ENCODE results near the gene FIBCD1. TPM values are rescaled to one million over a fixed set of nuclear protein-coding genes. Genes with fewer than 3 reads are reported as not detected.

The FIBCD1 gene
- total RNA-seq, 2 experiments from 2014 or later, result not detected

DNA sequence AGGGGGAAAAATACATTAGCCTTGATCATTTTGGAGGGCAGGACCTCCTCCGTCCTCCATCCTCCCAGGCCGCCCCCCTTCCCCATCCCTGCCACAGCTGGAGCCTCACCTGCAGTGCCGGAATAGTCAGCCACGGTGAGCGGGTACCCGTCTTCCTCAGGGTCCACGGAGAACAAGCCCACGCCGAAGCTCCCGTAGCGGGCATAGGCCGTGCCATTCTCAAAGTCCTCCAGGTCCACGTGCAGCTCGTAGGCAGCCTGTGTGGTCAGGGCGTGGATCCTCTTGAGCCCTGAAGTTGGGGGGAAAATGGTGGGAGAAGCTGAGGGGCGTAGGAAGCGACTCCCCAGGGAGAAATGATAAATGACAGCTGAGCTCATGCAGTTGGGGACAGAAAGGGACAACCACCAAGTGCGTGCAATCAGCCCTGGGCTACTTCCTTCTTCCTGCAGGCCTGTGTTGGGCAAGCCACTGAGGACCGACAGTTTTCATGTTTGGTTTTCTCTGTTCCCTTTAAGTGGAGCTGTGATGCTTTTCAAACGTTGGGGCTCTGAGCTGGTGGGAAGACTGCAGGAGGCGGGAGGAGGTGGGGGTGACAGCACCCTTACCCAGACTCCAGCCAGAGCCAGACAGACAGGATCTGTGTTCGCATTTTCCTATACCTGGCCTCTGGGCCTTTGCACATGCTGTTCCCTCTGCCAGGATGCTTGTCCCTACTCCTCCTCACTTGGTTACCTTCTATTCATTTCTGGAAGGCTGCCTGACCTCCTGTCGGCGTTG, 33.7 kb downstream of the FIBCD1 start:
- DNase-seq, result no peak
- no peak overlapping the region for H3K27ac Mint-ChIP-seq
- no peaks in the 10 kb centered on the region for H3K9me3 Mint-ChIP-seq (ENCODE audit: low read depth)
- no peak overlapping the region for H3K4me3 Mint-ChIP-seq
- intact Hi-C loops (cut with DNase I, micrococcal nuclease), result no loop called here
- CTCF ChIA-PET, result interaction anchor here (0.6 kb wide), 1 partner anchor 142 kb away, joined by 3 read pairs; no protein-coding TSS in a partner anchor
- H3K4me1 Mint-ChIP-seq, result no peaks in the 10 kb centered on the region
- H3K27me3 Mint-ChIP-seq, result peaks cover 8% of the 10 kb centered on the region
- ATAC-seq, result no peak
- POLR2A ChIA-PET, result interaction anchor here (0.6 kb wide), 1 partner anchor 651 kb away, joined by 12 read pairs; no protein-coding TSS in a partner anchor
- no peaks in the 10 kb centered on the region for H3K36me3 Mint-ChIP-seq (ENCODE audit: low read depth)

DNA sequence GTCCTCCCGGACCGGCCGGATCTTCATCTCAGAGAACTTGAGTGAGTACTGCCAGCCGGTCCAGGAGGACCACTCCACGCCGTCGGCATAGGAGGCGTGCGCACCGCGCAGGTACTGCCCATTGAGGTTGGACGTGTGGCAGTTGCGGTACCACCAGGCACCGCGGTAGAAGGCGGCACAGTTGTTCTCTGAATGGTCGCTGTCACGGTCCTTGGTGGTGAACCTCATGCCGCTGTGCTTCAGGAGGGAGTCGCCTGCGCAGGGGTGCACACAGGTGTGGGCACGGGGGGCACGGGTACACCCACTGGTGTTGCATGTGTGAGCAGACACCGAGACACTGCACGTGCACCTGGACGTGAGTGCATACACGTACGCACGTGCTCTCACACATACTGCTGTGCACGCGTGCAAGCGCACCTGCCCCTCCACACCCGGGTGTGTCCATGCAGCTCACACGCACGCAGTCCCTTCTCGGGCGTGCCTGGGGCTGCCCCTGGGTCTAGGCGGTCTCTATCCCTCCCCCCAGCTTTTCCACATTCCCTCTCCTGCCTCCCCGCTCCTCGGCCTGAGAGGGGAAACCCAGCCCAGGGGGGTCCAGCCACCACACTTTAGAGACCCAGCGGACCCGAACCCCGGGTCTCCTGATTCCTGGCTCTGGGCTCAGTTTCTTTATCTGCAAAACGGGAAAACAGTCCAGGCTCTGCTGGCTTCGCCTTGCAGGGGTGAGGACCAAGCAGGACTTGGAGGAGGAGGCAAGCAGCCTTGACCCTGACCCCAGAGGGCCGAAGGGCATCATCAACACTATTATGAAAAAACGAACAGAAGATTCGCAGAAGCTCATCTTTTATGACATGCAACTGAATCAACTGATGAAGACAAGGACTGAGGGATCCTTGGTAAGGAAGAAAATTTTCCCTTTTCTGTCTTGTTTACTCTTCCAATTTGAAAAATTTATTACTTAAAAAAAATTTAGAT, 34.7 kb downstream of the FIBCD1 start:
- ATAC-seq (no peak), DNase-seq (no peak)
- Mint-ChIP-seq H3K36me3 (ENCODE audit: low read depth) (no peaks in the 10 kb centered on the region), H3K4me1 (no peaks in the 10 kb centered on the region), H3K9me3 (ENCODE audit: low read depth) (no peaks in the 10 kb centered on the region), H3K4me3 (no peak overlapping the region), H3K27ac (no peak overlapping the region), H3K27me3 (peaks cover 8% of the 10 kb centered on the region)
- intact Hi-C loops (cut with DNase I, micrococcal nuclease), result no loop called here
- POLR2A ChIA-PET, result no interaction called here
- CTCF ChIA-PET, result interaction anchor here (0.6 kb wide), 1 partner anchor 142 kb away, joined by 3 read pairs; no protein-coding TSS in a partner anchor

- DNase-seq (no peak), ATAC-seq (no peak)
- no peaks in the 10 kb centered on the region for H3K9me3 Mint-ChIP-seq (ENCODE audit: low read depth)
- H3K27me3 Mint-ChIP-seq, result peaks cover 8% of the 10 kb centered on the region
- CTCF ChIA-PET, result no interaction called here
- H3K27ac Mint-ChIP-seq, result no peak overlapping the region
- H3K4me3 Mint-ChIP-seq, result no peak overlapping the region
- intact Hi-C loops (cut with DNase I, micrococcal nuclease), result no loop called here
- H3K36me3 Mint-ChIP-seq (ENCODE audit: low read depth), result no peaks in the 10 kb centered on the region
- no peaks in the 10 kb centered on the region for H3K4me1 Mint-ChIP-seq
- POLR2A ChIA-PET, result no interaction called here
These were observed 35.6 kb downstream of the FIBCD1 start for GRCh38 chr9:130903194-130904069.

- ChIA-PET CTCF (no interaction called here), POLR2A (no interaction called here)
- Mint-ChIP-seq H3K27me3 (peaks cover 4% of the 10 kb centered on the region), H3K4me3 (no peak overlapping the region), H3K9me3 (ENCODE audit: low read depth) (no peaks in the 10 kb centered on the region), H3K4me1 (no peaks in the 10 kb centered on the region), H3K36me3 (ENCODE audit: low read depth) (no peaks in the 10 kb centered on the region), H3K27ac (no peak overlapping the region)
- DNase-seq (no peak), ATAC-seq (no peak)
- intact Hi-C loops (cut with DNase I, micrococcal nuclease), result no loop called here
These were observed 36.6 kb downstream of the FIBCD1 start for GRCh38 chr9:130902204-130903185.

GRCh38 chr9:130901498-130902203, 37.4 kb downstream of the FIBCD1 start:
- CTCF ChIA-PET, result no interaction called here
- intact Hi-C loops (cut with DNase I, micrococcal nuclease), result no loop called here
- DNase-seq, result no peak
- POLR2A ChIA-PET, result no interaction called here
- peaks cover 2% of the 10 kb centered on the region for H3K27me3 Mint-ChIP-seq
- no peaks in the 10 kb centered on the region for H3K4me1 Mint-ChIP-seq
- H3K27ac Mint-ChIP-seq, result no peak overlapping the region
- ATAC-seq, result no peak
- H3K9me3 Mint-ChIP-seq (ENCODE audit: low read depth), result no peaks in the 10 kb centered on the region
- no peak overlapping the region for H3K4me3 Mint-ChIP-seq
- H3K36me3 Mint-ChIP-seq (ENCODE audit: low read depth), result no peaks in the 10 kb centered on the region

DNA sequence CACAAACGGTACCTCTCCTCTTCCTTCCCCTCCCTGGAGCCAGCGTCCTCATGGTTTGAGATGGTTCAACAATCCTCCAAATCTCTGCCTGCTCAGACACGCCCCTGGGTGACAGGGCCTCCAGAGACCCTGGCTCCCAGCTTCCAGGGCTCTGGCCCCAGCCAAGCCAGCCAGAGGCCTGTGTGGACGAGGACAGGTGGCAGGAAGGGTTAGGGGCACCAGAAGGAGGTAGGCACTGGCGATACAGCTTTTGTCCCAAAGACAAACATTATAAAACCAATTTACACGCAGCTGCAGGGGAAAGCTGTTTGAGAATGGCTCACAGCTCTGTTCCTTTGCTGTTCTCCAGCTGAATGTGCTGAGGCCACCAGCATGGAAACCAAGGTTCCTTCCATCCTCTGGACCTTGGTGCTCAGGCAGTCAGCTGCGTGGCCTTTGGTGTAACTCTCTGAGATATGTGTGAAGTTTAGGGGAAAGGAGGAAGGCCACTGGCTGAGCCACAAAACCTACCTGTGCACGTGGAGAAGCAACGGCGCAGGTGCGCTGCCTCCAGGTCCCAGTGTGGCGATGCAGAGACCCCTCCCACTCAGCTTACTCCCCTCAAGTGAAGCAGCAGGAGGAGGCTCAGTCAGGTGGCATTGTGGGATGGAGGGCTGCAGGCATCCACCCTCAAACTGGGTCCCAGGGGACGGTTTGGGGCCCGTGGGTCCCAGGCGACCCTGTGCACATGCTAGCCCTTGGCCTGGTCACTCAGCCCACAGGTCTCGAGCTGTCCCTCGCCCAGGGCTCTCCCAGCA, 38.1 kb downstream of the FIBCD1 start:
- ChIA-PET POLR2A (no interaction called here), CTCF (no interaction called here)
- intact Hi-C loops (cut with DNase I, micrococcal nuclease), result no loop called here
- Mint-ChIP-seq H3K9me3 (ENCODE audit: low read depth) (no peaks in the 10 kb centered on the region), H3K27ac (no peak overlapping the region), H3K36me3 (ENCODE audit: low read depth) (no peaks in the 10 kb centered on the region), H3K4me3 (no peak overlapping the region), H3K27me3 (peaks cover 2% of the 10 kb centered on the region), H3K4me1 (no peaks in the 10 kb centered on the region)
- DNase-seq (no peak), ATAC-seq (no peak)

GRCh38 chr9:130899051-130899748, 39.8 kb downstream of the FIBCD1 start:
- peaks cover 2% of the 10 kb centered on the region for H3K27me3 Mint-ChIP-seq
- intact Hi-C loops (cut with DNase I, micrococcal nuclease), result no loop called here
- CTCF ChIA-PET, result no interaction called here
- H3K9me3 Mint-ChIP-seq (ENCODE audit: low read depth), result no peaks in the 10 kb centered on the region
- POLR2A ChIA-PET, result no interaction called here
- H3K4me1 Mint-ChIP-seq, result no peaks in the 10 kb centered on the region
- ATAC-seq (no peak), DNase-seq (no peak)
- no peak overlapping the region for H3K27ac Mint-ChIP-seq
- H3K4me3 Mint-ChIP-seq, result no peak overlapping the region
- H3K36me3 Mint-ChIP-seq (ENCODE audit: low read depth), result no peaks in the 10 kb centered on the region

- Mint-ChIP-seq H3K27me3 (peaks cover 2% of the 10 kb centered on the region), H3K4me1 (no peaks in the 10 kb centered on the region), H3K4me3 (no peak overlapping the region), H3K9me3 (ENCODE audit: low read depth) (no peaks in the 10 kb centered on the region), H3K27ac (no peak overlapping the region), H3K36me3 (ENCODE audit: low read depth) (no peaks in the 10 kb centered on the region)
- ATAC-seq (no peak), DNase-seq (no peak)
- intact Hi-C loops (cut with DNase I, micrococcal nuclease), result no loop called here
- ChIA-PET POLR2A (no interaction called here), CTCF (no interaction called here)
These were observed 40.5 kb downstream of the FIBCD1 start for GRCh38 chr9:130898552-130898852.

DNA sequence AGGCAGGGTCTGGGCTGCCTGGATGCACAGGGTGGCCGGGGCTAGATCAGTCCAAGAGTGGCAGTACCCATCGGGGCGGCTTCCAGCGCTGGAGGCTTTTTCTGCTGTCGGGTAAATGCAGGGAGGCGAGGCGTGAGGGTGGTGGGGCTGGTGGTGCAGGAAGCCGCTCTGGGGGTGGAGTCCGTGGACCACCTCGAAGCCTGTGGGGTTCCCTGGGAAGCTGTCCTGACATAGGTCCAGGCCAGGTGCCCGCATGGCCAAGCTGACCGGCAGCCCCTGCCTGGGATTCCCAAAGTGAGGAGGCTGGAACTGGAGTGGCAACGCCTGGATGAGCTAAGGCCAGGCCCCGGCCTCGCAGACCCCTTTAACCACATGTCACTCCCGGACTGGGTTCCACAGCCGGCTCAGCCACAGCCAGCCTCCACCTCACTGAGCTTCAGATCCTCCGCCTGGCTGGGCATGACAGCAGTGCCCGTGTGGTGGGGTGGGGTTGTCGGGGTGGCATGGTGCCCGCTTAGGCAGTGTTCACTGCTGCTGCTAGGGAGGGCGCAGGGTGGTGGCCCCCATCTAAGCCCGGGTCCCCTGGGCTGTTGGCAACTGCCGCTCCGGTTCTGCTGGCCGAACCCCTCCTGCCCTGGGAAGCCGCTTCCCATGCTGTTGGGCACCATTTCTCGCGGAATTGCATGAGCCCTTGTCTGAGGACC, 41.0 kb downstream of the FIBCD1 start:
- Mint-ChIP-seq H3K4me1 (no peaks in the 10 kb centered on the region), H3K36me3 (ENCODE audit: low read depth) (no peaks in the 10 kb centered on the region), H3K27ac (no peak overlapping the region), H3K4me3 (no peak overlapping the region), H3K27me3 (peaks cover 2% of the 10 kb centered on the region), H3K9me3 (ENCODE audit: low read depth) (no peaks in the 10 kb centered on the region)
- ATAC-seq, result no peak
- CTCF ChIA-PET, result no interaction called here
- POLR2A ChIA-PET, result interaction anchor here (0.7 kb wide), 1 partner anchor 130 kb away, joined by 3 read pairs; no protein-coding TSS in a partner anchor
- DNase-seq, result no peak
- intact Hi-C loops (cut with DNase I, micrococcal nuclease), result no loop called here

Data from activated CD4-positive, alpha-beta T cell treated with anti-CD3 and anti-CD28 coated beads for 36 hours (primary cell).